COLO668 (cell line): Measurements from ENCODE around the gene KNL1.
"Not testable (repeated sequence)": the region's sequence is repeated elsewhere in the genome, so short reads cannot be mapped to it uniquely, and the experiment has no call there.

Experiments
- DNase-seq: peaks from one replicate; lab custom pipeline; 2025; ENCODE audit not compliant: unreplicated experiment; lab: John Stamatoyannopoulos, UW

Gene KNL1, protein sequence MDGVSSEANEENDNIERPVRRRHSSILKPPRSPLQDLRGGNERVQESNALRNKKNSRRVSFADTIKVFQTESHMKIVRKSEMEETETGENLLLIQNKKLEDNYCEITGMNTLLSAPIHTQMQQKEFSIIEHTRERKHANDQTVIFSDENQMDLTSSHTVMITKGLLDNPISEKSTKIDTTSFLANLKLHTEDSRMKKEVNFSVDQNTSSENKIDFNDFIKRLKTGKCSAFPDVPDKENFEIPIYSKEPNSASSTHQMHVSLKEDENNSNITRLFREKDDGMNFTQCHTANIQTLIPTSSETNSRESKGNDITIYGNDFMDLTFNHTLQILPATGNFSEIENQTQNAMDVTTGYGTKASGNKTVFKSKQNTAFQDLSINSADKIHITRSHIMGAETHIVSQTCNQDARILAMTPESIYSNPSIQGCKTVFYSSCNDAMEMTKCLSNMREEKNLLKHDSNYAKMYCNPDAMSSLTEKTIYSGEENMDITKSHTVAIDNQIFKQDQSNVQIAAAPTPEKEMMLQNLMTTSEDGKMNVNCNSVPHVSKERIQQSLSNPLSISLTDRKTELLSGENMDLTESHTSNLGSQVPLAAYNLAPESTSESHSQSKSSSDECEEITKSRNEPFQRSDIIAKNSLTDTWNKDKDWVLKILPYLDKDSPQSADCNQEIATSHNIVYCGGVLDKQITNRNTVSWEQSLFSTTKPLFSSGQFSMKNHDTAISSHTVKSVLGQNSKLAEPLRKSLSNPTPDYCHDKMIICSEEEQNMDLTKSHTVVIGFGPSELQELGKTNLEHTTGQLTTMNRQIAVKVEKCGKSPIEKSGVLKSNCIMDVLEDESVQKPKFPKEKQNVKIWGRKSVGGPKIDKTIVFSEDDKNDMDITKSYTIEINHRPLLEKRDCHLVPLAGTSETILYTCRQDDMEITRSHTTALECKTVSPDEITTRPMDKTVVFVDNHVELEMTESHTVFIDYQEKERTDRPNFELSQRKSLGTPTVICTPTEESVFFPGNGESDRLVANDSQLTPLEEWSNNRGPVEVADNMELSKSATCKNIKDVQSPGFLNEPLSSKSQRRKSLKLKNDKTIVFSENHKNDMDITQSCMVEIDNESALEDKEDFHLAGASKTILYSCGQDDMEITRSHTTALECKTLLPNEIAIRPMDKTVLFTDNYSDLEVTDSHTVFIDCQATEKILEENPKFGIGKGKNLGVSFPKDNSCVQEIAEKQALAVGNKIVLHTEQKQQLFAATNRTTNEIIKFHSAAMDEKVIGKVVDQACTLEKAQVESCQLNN (N-terminal part only)

GRCh38 chr15:40593588-40594428, at the start of gene KNL1:
TSS of gene KNL1 (plus strand) at chr15:40594249. CDS start at chr15:40602932, 8,683 bp downstream.
- peak; percentile 89 for DNase-seq

DNA sequence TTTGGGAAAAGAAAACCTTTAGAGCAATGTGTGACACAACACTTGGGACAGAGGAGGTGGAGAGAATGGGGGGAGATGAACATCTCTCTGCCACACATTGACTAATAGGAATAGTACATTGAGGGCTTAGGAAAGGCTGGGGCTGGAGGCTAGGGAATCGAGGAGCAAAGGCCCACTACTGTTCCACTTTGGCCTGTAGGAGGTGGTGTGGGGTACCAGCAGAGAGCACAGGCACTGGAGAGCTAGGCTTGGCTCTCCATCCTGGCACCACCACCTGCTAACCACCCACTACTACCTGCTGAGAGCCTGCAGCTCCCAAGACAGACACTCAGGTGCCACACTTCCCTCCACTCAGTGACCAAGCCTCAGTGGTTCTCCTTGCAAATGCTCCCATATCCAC, 48.6 kb upstream of the KNL1 start:
- no peak for DNase-seq

DNA sequence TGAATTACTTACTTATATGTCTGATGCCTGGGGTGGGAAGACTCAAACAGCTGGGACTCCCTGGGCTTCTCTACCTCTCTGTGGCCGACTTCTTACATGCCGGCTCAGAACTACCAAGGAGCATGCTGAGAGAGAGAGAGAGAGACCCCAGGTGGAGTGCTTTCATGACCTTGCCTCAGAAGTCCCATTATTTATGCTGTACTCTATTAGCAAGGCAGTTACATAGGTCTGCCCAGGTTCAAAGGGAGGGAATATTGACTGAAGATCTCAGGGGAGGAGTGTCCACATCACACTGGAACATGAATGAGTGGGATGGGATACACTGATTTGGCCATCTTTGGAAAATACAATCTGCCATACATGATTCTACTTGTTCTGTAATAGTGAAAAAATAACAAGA, 45.4 kb upstream of the KNL1 start:
- DNase-seq = no peak

DNA sequence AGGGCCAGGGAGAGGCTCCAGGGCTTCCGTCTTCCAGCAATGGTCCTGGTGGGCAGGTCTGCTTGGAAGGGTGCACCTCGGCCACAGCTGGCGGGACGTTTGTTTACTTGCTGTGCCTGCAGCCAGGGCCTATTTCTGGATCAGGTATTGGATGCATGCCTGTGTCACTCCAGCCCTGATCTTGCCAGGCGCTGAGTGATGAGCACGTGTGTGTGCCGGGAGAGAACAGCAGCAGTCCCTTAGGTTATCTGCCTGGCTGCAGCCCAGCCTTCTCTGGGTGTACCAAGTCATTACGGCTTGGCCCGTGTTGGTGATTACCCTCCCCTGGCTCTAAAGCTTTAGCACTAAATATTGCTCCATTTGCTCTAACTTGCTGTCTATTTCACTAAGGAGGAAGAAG, 44.2 kb upstream of the KNL1 start:
- no peak for DNase-seq

- DNase-seq = no peak
These were observed 43.6 kb upstream of the KNL1 start for GRCh38 chr15:40550341-40551037.

DNA sequence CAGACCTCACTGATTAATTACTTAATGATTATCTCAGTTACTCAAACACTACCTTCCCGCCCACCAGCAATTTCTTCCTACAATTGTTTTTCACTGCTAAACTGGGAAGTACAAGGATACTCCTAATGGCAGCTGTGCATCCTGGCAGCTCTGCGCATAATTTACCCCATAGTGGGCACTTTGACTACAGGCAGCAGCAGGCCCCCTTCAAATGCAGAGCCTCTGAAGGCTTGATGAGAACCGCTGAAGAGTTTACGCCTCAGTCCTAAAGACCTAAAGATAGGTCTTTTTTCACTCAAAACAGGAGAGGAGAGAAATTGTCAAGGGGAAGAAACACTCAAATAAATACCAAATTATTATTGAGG, 39.9 kb upstream of the KNL1 start:
- DNase-seq = no peak

DNA sequence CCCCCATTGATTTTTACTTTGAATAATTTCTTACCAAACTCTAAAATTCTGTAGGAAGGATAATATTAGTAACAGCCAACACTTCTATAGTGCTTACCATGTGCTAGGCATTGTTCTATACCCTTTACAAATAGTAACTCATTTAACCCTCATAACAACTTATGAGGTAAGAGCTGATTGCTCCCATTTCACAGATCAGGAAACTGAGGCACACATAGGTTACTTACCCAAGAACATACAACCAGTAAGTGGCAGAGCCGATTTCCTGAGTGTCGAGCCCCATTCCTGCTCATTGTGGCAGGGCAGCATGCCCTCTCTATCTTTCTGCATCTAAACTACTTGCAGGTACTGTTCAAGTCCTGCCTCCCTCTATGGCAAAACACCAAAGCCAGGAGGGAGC, 38.2 kb upstream of the KNL1 start:
- DNase-seq = no peak

DNA sequence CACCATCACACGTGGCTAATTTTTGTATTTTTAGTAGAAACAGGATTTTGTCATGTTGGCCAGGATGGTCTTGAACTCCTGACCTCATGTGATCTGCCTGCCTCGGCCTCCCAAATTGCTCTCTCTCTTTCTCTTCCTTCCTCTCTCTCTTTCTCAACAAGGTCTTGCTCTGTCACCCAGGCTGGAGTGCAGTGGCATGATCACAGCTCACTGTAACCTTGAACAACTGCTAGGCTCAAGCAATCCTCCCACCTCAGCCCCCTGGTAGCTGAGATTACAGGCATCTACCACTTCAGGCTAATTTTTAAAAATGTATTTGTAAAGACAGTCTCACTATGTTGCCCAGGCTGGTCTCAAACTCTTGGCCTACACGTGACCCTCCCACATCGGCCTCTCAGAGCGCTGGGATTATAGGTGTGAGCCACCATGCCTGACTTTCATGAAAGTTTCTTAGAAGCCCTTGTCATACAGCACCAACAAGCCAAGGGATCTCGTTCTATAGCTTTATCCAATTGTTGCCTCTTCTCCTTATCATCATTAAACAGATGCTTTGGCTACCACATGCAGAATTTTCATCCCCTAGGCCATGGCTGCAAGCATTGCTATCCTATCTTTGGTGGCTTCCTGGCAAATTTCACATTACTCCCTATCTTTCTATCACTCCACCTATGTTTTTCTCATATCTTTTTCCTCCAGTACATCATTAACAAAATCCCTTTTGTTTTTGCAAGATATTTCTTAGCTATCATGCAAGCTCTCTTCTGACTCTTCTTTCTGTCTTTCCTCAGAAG, 34.9 kb upstream of the KNL1 start:
- DNase-seq = no peak

- DNase-seq = no peak
These were observed 31.4 kb upstream of the KNL1 start for GRCh38 chr15:40562691-40563090.

GRCh38 chr15:40563426-40563825, 30.6 kb upstream of the KNL1 start:
- no peak for DNase-seq

GRCh38 chr15:40564591-40565332, 29.3 kb upstream of the KNL1 start, which contains the start of gene CCDC32:
TSS of gene CCDC32 (minus strand) at chr15:40565042. CDS start at chr15:40563015, 2,027 bp downstream.
- DNase-seq = peak; percentile 97

DNA sequence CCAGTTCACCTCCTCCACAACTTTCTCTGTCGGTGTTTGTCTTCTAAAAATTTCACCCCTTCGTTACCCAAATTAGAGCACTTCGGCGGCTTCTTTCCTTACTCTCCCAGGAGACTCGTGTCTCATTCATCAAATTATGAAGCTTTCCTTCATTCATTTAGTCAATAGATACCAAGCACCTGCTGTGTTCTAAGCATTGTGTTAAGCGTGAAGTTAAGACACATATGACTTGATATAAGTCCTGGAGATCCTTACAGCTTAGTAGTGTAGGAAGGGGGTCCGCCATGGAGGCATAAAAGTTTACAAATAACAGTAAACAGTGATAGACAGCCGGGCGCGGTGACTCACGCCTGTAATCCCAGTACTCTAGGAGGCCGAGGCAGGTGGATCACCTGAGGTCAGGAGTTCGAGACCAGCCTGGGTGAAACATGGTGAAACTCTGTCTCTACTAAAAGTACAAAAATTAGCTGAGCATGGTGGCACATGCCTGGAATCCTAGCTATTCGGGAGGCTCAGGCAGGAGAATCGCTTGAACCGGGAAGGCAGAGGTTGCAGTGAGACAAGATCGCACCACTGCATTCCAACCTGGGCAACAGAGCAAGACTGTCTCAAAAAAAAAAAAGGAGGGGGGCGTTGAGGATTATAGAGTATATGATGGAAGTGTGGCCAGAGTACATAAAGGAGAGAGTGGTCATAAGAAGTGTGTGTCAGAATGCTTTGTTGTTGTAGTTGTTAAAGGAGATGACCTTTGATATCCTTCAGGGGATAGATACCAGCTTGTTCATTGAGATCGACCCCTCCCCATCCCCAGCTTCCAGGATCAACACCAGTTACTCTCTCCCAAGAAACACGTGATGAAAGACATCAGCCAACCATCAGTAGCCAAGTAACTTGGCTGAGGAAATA, 28.5 kb upstream of the KNL1 start:
- DNase-seq = no peak

DNA sequence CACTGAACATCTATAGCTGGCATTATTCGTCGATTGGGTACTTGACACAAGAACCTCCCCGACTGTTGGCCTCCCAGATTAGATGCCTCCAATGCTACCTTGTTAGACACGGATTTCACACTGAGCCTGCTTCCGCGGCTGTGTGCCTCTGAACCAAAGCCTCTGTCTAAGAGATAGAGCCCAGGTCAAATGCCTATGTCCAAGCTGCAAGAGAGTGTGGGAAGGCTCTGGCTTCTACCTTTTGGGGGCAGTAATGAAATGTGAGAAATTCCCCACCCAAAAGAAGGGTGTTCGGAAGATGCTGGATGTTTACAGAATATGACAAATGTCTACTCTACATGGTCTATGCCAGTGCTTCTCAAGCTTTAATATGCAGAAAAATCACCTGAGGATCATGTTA, 26.9 kb upstream of the KNL1 start:
- peak; percentile 10 for DNase-seq

GRCh38 chr15:40569129-40569953, 24.7 kb upstream of the KNL1 start, which contains the start of gene RPUSD2:
TSS of gene RPUSD2 (plus strand) at chr15:40569299. CDS start at chr15:40569338, 39 bp downstream.
- DNase-seq = peak; percentile 93

DNA sequence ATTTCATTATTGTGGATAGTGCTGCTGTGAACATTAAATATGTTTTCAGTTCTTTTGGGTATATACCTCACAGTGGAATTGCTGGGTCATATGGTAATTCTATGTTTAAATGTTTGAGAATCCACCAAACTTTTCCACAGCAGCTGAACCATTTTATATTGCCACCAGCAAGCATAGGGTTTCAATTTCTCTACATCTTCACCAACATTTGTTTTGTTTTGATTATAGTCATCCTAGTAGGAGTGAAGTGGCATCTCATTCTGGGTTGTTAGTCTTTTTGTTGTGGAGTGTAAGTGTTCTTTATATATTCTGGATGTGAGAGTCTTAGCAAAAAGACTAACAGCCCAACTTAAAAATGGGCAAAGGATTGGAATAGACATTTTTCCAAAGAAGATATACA, 18.9 kb upstream of the KNL1 start:
- no peak for DNase-seq

GRCh38 chr15:40576914-40577313, 17.1 kb upstream of the KNL1 start:
- not testable (repeated sequence) for DNase-seq
